NT2/D1 (cell line): ENCODE data around the gene BAG5.
"Not testable (repeated sequence)": the region's sequence is repeated elsewhere in the genome, so short reads cannot be mapped to it uniquely, and the experiment has no call there.

Experiments used
- DNase-seq: peaks from one replicate; pipeline ENCODE4 v3.0.0-alpha.2; 2011; ENCODE audit warnings: low read depth, low spot score
- H3K27me3 ChIP-seq: 2 replicates; pipeline ENCODE4 v1.6.0; 2011; ENCODE audit warnings: mild to moderate bottlenecking; ENCODE audit not compliant: insufficient read length, insufficient read depth
- H3K36me3 ChIP-seq: 2 replicates; pipeline ENCODE4 v1.6.1; 2011; ENCODE audit warnings: mild to moderate bottlenecking, low read length, mixed read lengths; ENCODE audit not compliant: insufficient read depth, insufficient read length
- H3K4me1 ChIP-seq: 2 replicates; pipeline ENCODE4 v1.5.1; 2011; ENCODE audit not compliant: insufficient read depth, insufficient read length
- H3K4me3 ChIP-seq: 2 replicates; pipeline ENCODE4 v1.5.1; 2011; ENCODE audit warnings: low read depth; ENCODE audit not compliant: insufficient read length
- H3K9ac ChIP-seq: 2 replicates; pipeline ENCODE4 v1.6.0; 2011; ENCODE audit warnings: low read depth; ENCODE audit not compliant: insufficient read length
- H3K9me3 ChIP-seq: 2 replicates; pipeline ENCODE4 v1.5.1; 2011; ENCODE audit warnings: mild to moderate bottlenecking, low read length; ENCODE audit not compliant: insufficient read depth
- SUZ12 ChIP-seq: IDR thresholded peaks from 2 replicates; pipeline ENCODE4 v1.6.1; 2011; ENCODE audit not compliant: insufficient read length, insufficient read depth; ENCODE audit errors: extremely low read depth
- YY1 ChIP-seq: IDR thresholded peaks from 2 replicates; pipeline ENCODE4 v1.6.1; 2011; ENCODE audit not compliant: insufficient read length, insufficient read depth
- ZNF274 ChIP-seq: IDR thresholded peaks from 2 replicates; pipeline ENCODE4 v1.6.1; 2011; ENCODE audit warnings: mild to moderate bottlenecking, low read depth, low read length

BAG5 gene

DNA sequence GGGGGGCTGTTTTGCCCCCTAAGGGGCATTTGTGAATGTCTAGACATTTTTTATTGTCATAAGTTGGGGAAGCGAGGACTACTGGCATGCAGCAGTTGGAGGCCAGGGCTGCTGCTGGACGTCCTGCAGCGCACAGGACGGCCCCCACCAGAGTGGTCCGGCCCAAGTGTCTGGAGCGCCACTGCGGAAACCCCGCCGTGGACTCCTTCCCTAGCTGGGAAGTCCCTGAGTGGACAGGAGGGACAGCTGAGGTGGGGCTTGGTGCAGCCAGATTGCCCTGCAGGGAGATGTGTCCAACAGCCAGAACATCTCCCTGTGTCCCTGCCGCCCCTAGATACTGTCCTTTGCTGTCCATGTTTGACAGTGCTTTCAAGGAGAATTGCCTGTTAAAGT is 45.3 kb downstream of the BAG5 start:
- H3K27me3 ChIP-seq: no peaks in the 10 kb centered on the region
- no peak overlapping the region for H3K4me3 ChIP-seq
- DNase-seq: no peak
- no peak for TF ChIP-seq YY1
- no peak for TF ChIP-seq SUZ12
- TF ChIP-seq ZNF274: no peak
- no peak overlapping the region for H3K9ac ChIP-seq
- peaks cover 21% of the 10 kb centered on the region for H3K4me1 ChIP-seq
- H3K9me3 ChIP-seq: no peaks in the 10 kb centered on the region
- peaks cover 25% of the 10 kb centered on the region for H3K36me3 ChIP-seq

DNA sequence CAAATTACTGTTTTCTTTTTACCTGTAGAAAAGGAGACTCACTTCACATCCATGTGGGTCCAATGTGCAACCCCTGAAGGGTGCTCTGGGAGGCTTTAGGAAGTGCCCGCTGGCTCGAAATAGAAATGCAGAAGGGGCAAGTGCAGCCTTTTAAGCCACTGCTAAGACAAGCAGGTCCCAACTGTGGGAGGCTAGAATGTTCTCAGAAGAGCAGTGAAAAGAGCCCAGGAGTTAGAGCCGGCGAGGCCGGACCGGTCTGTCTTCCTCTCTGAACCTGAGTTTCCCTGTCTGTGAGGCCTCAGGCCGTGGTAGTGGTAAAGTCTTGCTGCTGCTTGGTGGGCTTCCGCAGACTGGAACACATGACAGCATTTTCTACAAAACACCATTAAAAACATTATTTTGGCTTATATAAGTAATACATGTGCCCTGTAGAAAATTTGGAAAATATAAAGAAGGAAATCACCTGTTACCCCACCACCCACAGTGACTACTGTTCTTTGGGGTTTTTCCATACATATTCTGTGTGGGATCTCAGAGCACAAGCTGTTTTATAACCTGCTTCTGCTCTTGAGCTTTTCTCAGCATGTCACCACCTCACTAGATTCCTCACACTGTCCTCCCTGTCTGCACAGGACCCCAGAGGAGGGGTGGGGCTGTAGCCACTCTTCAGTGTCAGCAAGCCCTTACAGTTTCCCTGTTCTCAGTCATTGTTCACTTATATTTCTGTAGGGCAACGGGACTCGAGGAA is 45.9 kb downstream of the BAG5 start:
- peaks cover 25% of the 10 kb centered on the region for H3K36me3 ChIP-seq

GRCh38 chr14:103514596-103515421 is 47.6 kb downstream of the BAG5 start:
- TF ChIP-seq YY1 (no peak), SUZ12 (no peak), ZNF274 (no peak)
- H3K4me3 ChIP-seq: no peak overlapping the region
- peaks cover 33% of the 10 kb centered on the region for H3K36me3 ChIP-seq
- no peaks in the 10 kb centered on the region for H3K27me3 ChIP-seq
- peaks cover 19% of the 10 kb centered on the region for H3K4me1 ChIP-seq
- H3K9me3 ChIP-seq: no peaks in the 10 kb centered on the region
- DNase-seq: no peak
- no peak overlapping the region for H3K9ac ChIP-seq

More for the DNA sequence above, 45.9 kb downstream of the BAG5 start:
- Histone ChIP-seq H3K4me3 (no peak overlapping the region), H3K4me1 (peaks cover 21% of the 10 kb centered on the region), H3K9ac (peak overlapping the region; percentile 45), H3K9me3 (no peaks in the 10 kb centered on the region), H3K27me3 (no peaks in the 10 kb centered on the region)
- TF ChIP-seq ZNF274 (no peak), YY1 (no peak), SUZ12 (no peak)
- no peak for DNase-seq

DNA sequence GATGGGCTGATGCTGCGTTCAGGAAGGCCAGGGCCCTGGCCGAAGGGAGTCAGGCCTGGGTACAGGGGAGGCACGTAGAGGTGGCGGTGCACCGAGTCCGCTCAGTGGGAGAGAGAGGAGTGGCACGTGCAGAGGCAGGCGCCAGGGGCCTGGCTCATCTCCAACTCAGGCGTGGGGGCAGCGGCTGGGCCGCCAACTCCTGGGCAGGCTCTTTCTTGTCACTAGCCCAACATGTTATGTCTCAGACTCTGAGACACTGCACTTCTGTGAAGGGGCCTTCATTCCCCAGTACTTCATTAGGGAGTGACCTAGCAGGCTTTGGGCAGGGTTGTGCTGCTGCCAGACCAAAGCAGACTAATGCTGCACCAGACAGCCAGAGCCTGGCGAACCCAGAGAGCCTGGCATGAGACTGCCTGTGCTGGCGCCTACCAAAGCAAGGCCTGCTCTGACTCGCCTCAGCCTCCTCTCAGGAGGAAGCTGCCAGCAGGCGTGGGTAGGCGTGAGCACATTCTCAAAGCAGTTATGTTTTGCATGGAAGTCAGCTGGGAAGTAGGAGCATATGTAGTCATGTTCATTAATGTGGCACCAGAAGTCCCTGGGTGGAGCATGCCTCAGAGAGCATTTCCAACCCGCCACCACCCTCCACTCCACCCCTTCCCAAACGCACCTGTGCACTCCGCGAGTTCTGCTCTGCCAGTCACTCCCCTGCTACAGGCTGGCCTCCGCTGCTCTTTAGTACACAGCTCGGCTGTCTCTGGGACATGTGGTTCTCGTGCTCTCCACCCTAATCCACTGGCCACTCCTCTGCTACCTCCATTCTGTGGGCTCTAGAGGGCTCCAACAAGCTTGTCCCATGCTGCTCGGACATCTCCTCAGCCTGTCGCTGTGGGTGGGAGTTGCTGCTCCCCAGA is 49.5 kb downstream of the BAG5 start:
- no peak for DNase-seq
- peak overlapping the region; percentile 50 for H3K9ac ChIP-seq
- no peaks in the 10 kb centered on the region for H3K9me3 ChIP-seq
- H3K36me3 ChIP-seq: peaks cover 39% of the 10 kb centered on the region
- H3K27me3 ChIP-seq: no peaks in the 10 kb centered on the region
- H3K4me1 ChIP-seq: peaks cover 11% of the 10 kb centered on the region
- H3K4me3 ChIP-seq: no peak overlapping the region
- TF ChIP-seq SUZ12 (no peak), ZNF274 (no peak), YY1 (no peak)

- not testable (repeated sequence) for H3K27me3 ChIP-seq, H3K4me1 ChIP-seq, H3K9me3 ChIP-seq, H3K4me3 ChIP-seq, H3K9ac ChIP-seq, DNase-seq
- H3K36me3 ChIP-seq: peaks cover 47% of the 10 kb centered on the region
Measured at GRCh38 chr14:103512180-103512579, 50.3 kb downstream of the BAG5 start.

GRCh38 chr14:103510724-103511693 is 51.4 kb downstream of the BAG5 start:
- peaks cover 48% of the 10 kb centered on the region for H3K36me3 ChIP-seq
- DNase-seq: no peak
- TF ChIP-seq SUZ12: no peak
- no peak for TF ChIP-seq YY1
- TF ChIP-seq ZNF274: no peak

More at GRCh38 chr14:103510724-103511693, 51.4 kb downstream of the BAG5 start:
- no peaks in the 10 kb centered on the region for H3K27me3 ChIP-seq
- H3K4me1 ChIP-seq: peaks cover 6% of the 10 kb centered on the region
- no peak overlapping the region for H3K4me3 ChIP-seq
- no peaks in the 10 kb centered on the region for H3K9me3 ChIP-seq
- H3K9ac ChIP-seq: no peak overlapping the region
